Common myeloid progenitor, CD34-positive (primary cell): ENCODE data around the gene PPM1F.
A peak's percentile ranks its signal among the peaks of the same experiment; 100 is the strongest.

Source experiments
- CTCF ChIA-PET: fragments of 350-600 bp; sonication (Branson Sonifier 250); formaldehyde crosslinking; loops from one replicate; lab custom pipeline; 2021; ENCODE audit warnings: antibody characterized with exemption; lab: Charles Lee
- POLR2A ChIA-PET: fragments of 350-600 bp; sonication (Branson Sonifier 250); formaldehyde crosslinking; loops from one replicate; lab custom pipeline; 2021; ENCODE audit warnings: antibody characterized with exemption; lab: Charles Lee
- DNase-seq, 3 donors: peaks; one replicate each; pipeline versions ENCODE4 v3.0.0 to v3.0.0-alpha.2; 2013
- H3K27ac ChIP-seq, 2 experiments: 1 replicate in 1 of 2; 2 replicates in 1 of 2; pipeline ENCODE4 v1.7.0; 2013; ENCODE audit warnings: inconsistent platforms in 2 of 2, low read length in 2 of 2, mild to moderate bottlenecking in 2 of 2, low read depth in 1 of 2, moderate library complexity in 1 of 2; ENCODE audit not compliant: severe bottlenecking in 2 of 2, insufficient read depth in 1 of 2, poor library complexity in 1 of 2
- H3K27me3 ChIP-seq, 5 experiments: replicated peaks in 2 of 5; 1 replicate in 3 of 5; 2 replicates in 2 of 5; pipeline versions ENCODE4 v1.6.1 to v1.7.0; 2013; ENCODE audit warnings: low read length in 4 of 5, mild to moderate bottlenecking in 2 of 5, moderate library complexity in 2 of 5, inconsistent platforms in 1 of 5; ENCODE audit not compliant: insufficient read depth in 5 of 5, control insufficient read depth in 4 of 5
- H3K36me3 ChIP-seq, 4 experiments: 1 replicate in 2 of 4; 2 replicates in 2 of 4; pipeline versions ENCODE4 v1.6.1 to v1.7.0; 2013; ENCODE audit warnings: low read length in 3 of 4, control low read depth in 1 of 4, mild to moderate bottlenecking in 1 of 4; ENCODE audit not compliant: control insufficient read depth in 4 of 4, insufficient read depth in 4 of 4
- H3K4me1 ChIP-seq, 4 experiments: 1 replicate in 3 of 4; 2 replicates in 1 of 4; pipeline versions ENCODE4 v1.6.1 to v1.7.1; 2013; ENCODE audit warnings: low read length in 3 of 4, mild to moderate bottlenecking in 3 of 4, control low read depth in 1 of 4, inconsistent platforms in 1 of 4, moderate library complexity in 1 of 4; ENCODE audit not compliant: control insufficient read depth in 4 of 4, insufficient read depth in 4 of 4; ENCODE audit errors: control extremely low read depth in 1 of 4
- H3K4me3 ChIP-seq, 7 experiments: 1 replicate in 4 of 7; 2 replicates in 3 of 7; pipeline versions ENCODE4 v1.5.1 to v1.7.0; 2013; ENCODE audit warnings: mild to moderate bottlenecking in 7 of 7, low read length in 6 of 7, moderate library complexity in 6 of 7, inconsistent platforms in 2 of 7, low read depth in 2 of 7, control low read depth in 1 of 7; ENCODE audit not compliant: insufficient read depth in 4 of 7, control insufficient read depth in 1 of 7; ENCODE audit errors: extremely low read depth in 1 of 7
- H3K9me3 ChIP-seq, 5 experiments: 1 replicate in 4 of 5; 2 replicates in 1 of 5; pipeline versions ENCODE4 v1.6.1 to v1.7.1; 2013; ENCODE audit warnings: low read length in 4 of 5, mild to moderate bottlenecking in 2 of 5, inconsistent platforms in 1 of 5, low read depth in 1 of 5, moderate library complexity in 1 of 5; ENCODE audit not compliant: control insufficient read depth in 4 of 5, insufficient read depth in 2 of 5; ENCODE audit errors: control extremely low read depth in 1 of 5
- WGBS: methylation state at CpG from one replicate; pipeline ENCODE4 v1.1.5; 2013; ENCODE audit not compliant: insufficient coverage; 5-methylcytosine and 5-hydroxymethylcytosine counted together

The PPM1F gene

GRCh38 chr22:21945453-21946261 lies 7.0 kb downstream of the PPM1F start:
- CTCF ChIA-PET: interaction anchor here (2.0 to 10.1 kb wide), 2 partner anchors 6 to 8 kb away, joined by 9 to 182 read pairs; partner anchors contain the start of gene PPM1F
- H3K4me1 ChIP-seq: peaks cover 16 to 100% (median 99%) of the 10 kb centered on the region in 4 experiments

GRCh38 chr22:21944871-21945270 lies 7.8 kb downstream of the PPM1F start:
- H3K27me3 ChIP-seq: no peaks in the 10 kb centered on the region
- POLR2A ChIA-PET: no interaction called here
- H3K9me3 ChIP-seq: no peaks in the 10 kb centered on the region
- 43% methylated on average over 3 of the region's 7 CpGs for whole genome bisulfite sequencing
- H3K36me3 ChIP-seq: peaks cover 2 to 63% (median 19%) of the 10 kb centered on the region in 4 experiments
- peak overlapping the region; percentile 21 to 77 for H3K27ac ChIP-seq
- peaks cover 18 to 100% (median 99%) of the 10 kb centered on the region in 4 experiments for H3K4me1 ChIP-seq
- no peak overlapping the region for H3K4me3 ChIP-seq
- CTCF ChIA-PET: interaction anchor here (2.0 to 10.1 kb wide), 2 partner anchors 6 to 8 kb away, joined by 9 to 182 read pairs; partner anchors contain the start of gene PPM1F
- DNase-seq: peak in 2 of 3 donors; percentile 50 to 63

More at GRCh38 chr22:21945453-21946261, 7.0 kb downstream of the PPM1F start:
- no peaks in the 10 kb centered on the region for H3K27me3 ChIP-seq
- peak overlapping the region; percentile 21 to 77 for H3K27ac ChIP-seq
- peaks cover 2 to 62% (median 17%) of the 10 kb centered on the region in 4 experiments for H3K36me3 ChIP-seq
- no peaks in the 10 kb centered on the region for H3K9me3 ChIP-seq
- WGBS: 93% methylated on average over 13 of the region's 13 CpGs
- peak overlapping the region in 1 of 7 experiments; percentile 18 for H3K4me3 ChIP-seq
- no peak for DNase-seq
- POLR2A ChIA-PET: no interaction called here

- H3K27me3 ChIP-seq: no peaks in the 10 kb centered on the region
- peaks cover 2 to 67% (median 28%) of the 10 kb centered on the region in 4 experiments for H3K36me3 ChIP-seq
- H3K4me1 ChIP-seq: peaks cover 18 to 100% (median 99%) of the 10 kb centered on the region in 4 experiments
- WGBS: 92% methylated on average over 18 of the region's 18 CpGs
- no peaks in the 10 kb centered on the region for H3K9me3 ChIP-seq
- peak overlapping the region; percentile 55 to 84 for H3K27ac ChIP-seq
- no peak overlapping the region for H3K4me3 ChIP-seq
- ChIA-PET CTCF (interaction anchor here (1.5 to 8.3 kb wide), 3 partner anchors 6 to 19 kb away, joined by 4 to 182 read pairs (median 9); partner anchors contain the start of gene PPM1F), POLR2A (no interaction called here)
- DNase-seq: no peak
Measured at GRCh38 chr22:21943571-21944448, 8.8 kb downstream of the PPM1F start.

GRCh38 chr22:21942407-21943343 lies 10.0 kb downstream of the PPM1F start:
- Histone ChIP-seq H3K27me3 (no peaks in the 10 kb centered on the region), H3K27ac (peak overlapping the region; percentile 56 to 84), H3K4me1 (peaks cover 15 to 100% (median 99%) of the 10 kb centered on the region in 4 experiments), H3K4me3 (peak overlapping the region in 3 of 7 experiments; percentile 16 to 34 (median 29)), H3K36me3 (peaks cover 2 to 69% (median 29%) of the 10 kb centered on the region in 4 experiments), H3K9me3 (no peaks in the 10 kb centered on the region)
- peak; percentile 87 to 95 (median 95) for DNase-seq
- ChIA-PET CTCF (interaction anchor here (1.5 to 8.3 kb wide), 2 partner anchors 7 to 20 kb away, joined by 4 to 182 read pairs; partner anchors contain the start of gene PPM1F), POLR2A (interaction anchor here (0.7 to 1.3 kb wide), 2 partner anchors 10 to 170 kb away, joined by 3 to 9 read pairs; partner anchors contain the start of gene PPM1F)
- 15% methylated on average over 11 of the region's 19 CpGs for WGBS

GRCh38 chr22:21941921-21942320 lies 10.7 kb downstream of the PPM1F start:
- no peak for DNase-seq
- 85% methylated on average over 5 of the region's 8 CpGs for WGBS
- POLR2A ChIA-PET: interaction anchor here (0.7 to 1.3 kb wide), 2 partner anchors 10 to 169 kb away, joined by 3 to 9 read pairs; partner anchors contain the start of gene PPM1F
- peak overlapping the region in 3 of 7 experiments; percentile 2 to 35 (median 34) for H3K4me3 ChIP-seq
- H3K27ac ChIP-seq: peak overlapping the region; percentile 56 to 84
- CTCF ChIA-PET: interaction anchor here (1.5 to 8.3 kb wide), 2 partner anchors 8 to 21 kb away, joined by 4 to 182 read pairs; partner anchors contain the start of gene PPM1F
- peaks cover 10 to 100% (median 99%) of the 10 kb centered on the region in 4 experiments for H3K4me1 ChIP-seq
- no peaks in the 10 kb centered on the region for H3K9me3 ChIP-seq
- H3K36me3 ChIP-seq: peaks cover 2 to 73% (median 29%) of the 10 kb centered on the region in 4 experiments
- no peaks in the 10 kb centered on the region for H3K27me3 ChIP-seq
